ENCODE data around the gene ARHGEF39.

The ARHGEF39 gene

GRCh38 chr9:35705372-35705771 is 40.4 kb upstream of the ARHGEF39 start:
- TF ChIP-seq POLR2AphosphoS5 (IDR thresholded peaks at IDR 0.05; ENCODE audit: low read depth, low read length): no peak
- TF ChIP-seq TAF1 (IDR thresholded peaks at IDR 0.05; ENCODE audit: borderline replicate concordance, low read depth, low read length): no peak
- no peak for TF ChIP-seq POLR2A (IDR thresholded peaks at IDR 0.05; ENCODE audit: low read depth, low read length)
- FAIRE-seq (no peak), DNase-seq (ENCODE audit: insufficient read length) (no peak)

DNA sequence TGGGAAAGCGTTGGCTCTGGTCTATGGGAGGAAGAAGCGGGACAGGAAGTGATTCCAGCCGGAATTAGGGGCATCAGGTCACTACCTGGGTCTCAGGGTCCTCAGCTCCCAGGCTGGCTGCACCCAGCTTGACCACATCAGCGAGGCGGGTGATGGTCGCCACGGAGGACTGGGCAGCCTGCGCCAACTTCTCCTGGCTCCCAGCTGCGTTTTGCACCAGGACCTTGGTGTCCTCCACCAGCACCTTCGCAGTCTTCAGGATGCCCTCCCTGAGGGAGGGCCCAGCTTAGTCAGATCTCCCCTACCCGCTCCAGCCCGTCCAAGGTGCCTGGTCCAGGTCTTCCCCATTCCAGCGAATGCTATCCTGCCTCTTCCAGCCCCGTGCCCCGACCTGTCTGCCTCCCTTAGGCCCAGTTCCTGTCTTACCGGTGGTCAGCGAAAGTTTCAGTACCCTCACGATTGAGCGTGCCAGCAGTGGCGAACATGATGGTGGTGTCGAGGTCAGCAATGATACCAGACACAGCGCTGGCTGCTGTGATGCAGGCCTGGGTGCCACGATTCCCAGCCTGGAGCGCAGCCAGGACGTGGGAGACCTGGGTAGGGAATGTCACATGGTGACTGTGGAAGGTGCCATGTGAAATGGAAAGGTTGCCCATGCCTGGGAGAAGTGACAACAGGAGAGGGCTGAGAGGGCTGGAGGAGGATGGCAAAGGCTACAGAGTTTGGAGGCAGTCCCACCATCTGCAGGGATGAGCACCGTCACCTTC is 39.1 kb upstream of the ARHGEF39 start:
- DNase-seq (ENCODE audit: insufficient read length) (no peak), FAIRE-seq (no peak)
- TF ChIP-seq TAF1 (IDR thresholded peaks at IDR 0.05; ENCODE audit: borderline replicate concordance, low read depth, low read length): no peak
- no peak for TF ChIP-seq POLR2AphosphoS5 (IDR thresholded peaks at IDR 0.05; ENCODE audit: low read depth, low read length)
- no peak for TF ChIP-seq POLR2A (IDR thresholded peaks at IDR 0.05; ENCODE audit: low read depth, low read length)

- FAIRE-seq: no peak
- no peak for DNase-seq (ENCODE audit: insufficient read length)
- no peak for TF ChIP-seq TAF1 (IDR thresholded peaks at IDR 0.05; ENCODE audit: borderline replicate concordance, low read depth, low read length)
- TF ChIP-seq POLR2AphosphoS5 (IDR thresholded peaks at IDR 0.05; ENCODE audit: low read depth, low read length): no peak
- TF ChIP-seq POLR2A (IDR thresholded peaks at IDR 0.05; ENCODE audit: low read depth, low read length): no peak
Observed at GRCh38 chr9:35702696-35703095, 37.7 kb upstream of the ARHGEF39 start.

- FAIRE-seq (no peak), DNase-seq (ENCODE audit: insufficient read length) (no peak)
- TF ChIP-seq TAF1 (IDR thresholded peaks at IDR 0.05; ENCODE audit: borderline replicate concordance, low read depth, low read length) (no peak), POLR2A (IDR thresholded peaks at IDR 0.05; ENCODE audit: low read depth, low read length) (no peak), POLR2AphosphoS5 (IDR thresholded peaks at IDR 0.05; ENCODE audit: low read depth, low read length) (no peak)
Observed at GRCh38 chr9:35700942-35701341, 35.9 kb upstream of the ARHGEF39 start.

- DNase-seq (ENCODE audit: insufficient read length) (no peak), FAIRE-seq (no peak)
- TF ChIP-seq POLR2A (IDR thresholded peaks at IDR 0.05; ENCODE audit: low read depth, low read length): no peak
- no peak for TF ChIP-seq POLR2AphosphoS5 (IDR thresholded peaks at IDR 0.05; ENCODE audit: low read depth, low read length)
- TF ChIP-seq TAF1 (IDR thresholded peaks at IDR 0.05; ENCODE audit: borderline replicate concordance, low read depth, low read length): no peak
Observed at GRCh38 chr9:35700031-35700430, 35.0 kb upstream of the ARHGEF39 start.

DNA sequence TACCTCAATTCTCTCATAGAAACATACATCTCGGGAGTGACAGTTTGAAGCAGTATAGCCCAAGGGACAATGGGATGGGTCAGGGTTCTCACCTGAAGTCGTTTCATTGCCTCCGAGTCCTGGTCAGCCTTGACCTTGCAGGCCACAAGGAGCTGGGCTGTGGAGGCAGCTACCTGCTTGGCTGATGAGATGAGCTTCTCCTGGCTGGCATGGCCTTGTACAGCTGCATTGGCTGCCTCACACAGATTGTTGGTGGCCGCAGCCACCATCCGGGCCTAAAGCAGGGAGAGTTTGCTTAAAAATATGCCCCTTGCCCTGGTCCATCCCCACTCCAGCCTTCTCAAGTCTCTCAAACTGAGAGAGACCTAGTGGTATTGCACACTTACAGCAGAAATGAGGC is 33.2 kb upstream of the ARHGEF39 start:
- no peak for DNase-seq (ENCODE audit: insufficient read length)
- FAIRE-seq: no peak
- TF ChIP-seq TAF1 (IDR thresholded peaks at IDR 0.05; ENCODE audit: borderline replicate concordance, low read depth, low read length) (no peak), POLR2AphosphoS5 (IDR thresholded peaks at IDR 0.05; ENCODE audit: low read depth, low read length) (no peak), POLR2A (IDR thresholded peaks at IDR 0.05; ENCODE audit: low read depth, low read length) (no peak)

DNA sequence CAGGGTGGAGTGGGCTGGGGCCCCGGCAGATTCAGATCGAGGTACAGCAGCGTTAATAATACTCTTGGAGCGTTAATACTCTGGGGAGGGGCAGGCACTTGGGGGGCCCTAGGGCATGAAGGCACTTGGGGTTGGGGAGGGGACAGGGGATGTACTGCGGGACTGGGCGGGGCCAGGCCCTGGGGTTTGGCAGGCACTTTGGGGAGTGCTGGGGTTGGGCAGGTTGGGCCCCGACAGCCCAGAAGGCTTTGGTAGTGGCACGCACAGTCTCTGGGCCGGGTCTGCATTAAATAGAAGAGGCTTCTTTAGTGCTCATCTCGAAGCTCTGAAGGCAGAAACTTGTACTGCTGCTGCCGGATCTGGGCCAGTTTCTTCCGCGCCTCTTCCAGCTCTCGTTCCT is 32.5 kb upstream of the ARHGEF39 start:
- FAIRE-seq (no peak), DNase-seq (ENCODE audit: insufficient read length) (no peak)
- TF ChIP-seq POLR2AphosphoS5 (IDR thresholded peaks at IDR 0.05; ENCODE audit: low read depth, low read length): no peak
- no peak for TF ChIP-seq TAF1 (IDR thresholded peaks at IDR 0.05; ENCODE audit: borderline replicate concordance, low read depth, low read length)
- no peak for TF ChIP-seq POLR2A (IDR thresholded peaks at IDR 0.05; ENCODE audit: low read depth, low read length)

GRCh38 chr9:35696520-35697215 is 31.7 kb upstream of the ARHGEF39 start:
- no peak for TF ChIP-seq TAF1 (IDR thresholded peaks at IDR 0.05; ENCODE audit: borderline replicate concordance, low read depth, low read length)
- no peak for TF ChIP-seq POLR2AphosphoS5 (IDR thresholded peaks at IDR 0.05; ENCODE audit: low read depth, low read length)
- no peak for TF ChIP-seq POLR2A (IDR thresholded peaks at IDR 0.05; ENCODE audit: low read depth, low read length)
- DNase-seq (ENCODE audit: insufficient read length): peak; percentile 67
- peak; percentile 90 for FAIRE-seq

- DNase-seq (ENCODE audit: insufficient read length) (no peak), FAIRE-seq (no peak)
Observed at GRCh38 chr9:35695943-35696401, 31.0 kb upstream of the ARHGEF39 start.

GRCh38 chr9:35691757-35692301 is 26.8 kb upstream of the ARHGEF39 start:
- DNase-seq (ENCODE audit: insufficient read length): no peak
- TF ChIP-seq POLR2A (IDR thresholded peaks at IDR 0.05; ENCODE audit: low read depth, low read length) (no peak), TAF1 (IDR thresholded peaks at IDR 0.05; ENCODE audit: borderline replicate concordance, low read depth, low read length) (no peak), POLR2AphosphoS5 (IDR thresholded peaks at IDR 0.05; ENCODE audit: low read depth, low read length) (no peak)
- FAIRE-seq: no peak

More at GRCh38 chr9:35695943-35696401, 31.0 kb upstream of the ARHGEF39 start:
- TF ChIP-seq TAF1 (IDR thresholded peaks at IDR 0.05; ENCODE audit: borderline replicate concordance, low read depth, low read length) (no peak), POLR2A (IDR thresholded peaks at IDR 0.05; ENCODE audit: low read depth, low read length) (no peak), POLR2AphosphoS5 (IDR thresholded peaks at IDR 0.05; ENCODE audit: low read depth, low read length) (no peak)

- FAIRE-seq (no peak), DNase-seq (ENCODE audit: insufficient read length) (no peak)
- no peak for TF ChIP-seq POLR2A (IDR thresholded peaks at IDR 0.05; ENCODE audit: low read depth, low read length)
- no peak for TF ChIP-seq TAF1 (IDR thresholded peaks at IDR 0.05; ENCODE audit: borderline replicate concordance, low read depth, low read length)
Observed at GRCh38 chr9:35691334-35691650, 26.3 kb upstream of the ARHGEF39 start.
